ENCODE measurements around the gene ZNF407. TPM values are rescaled to one million over a fixed set of nuclear protein-coding genes. Genes with fewer than 3 reads are reported as not detected.

The ZNF407 gene
- total and polyA plus RNA-seq, 11 donors = 3.8 to 14.7 (median 11.5) TPM

DNA sequence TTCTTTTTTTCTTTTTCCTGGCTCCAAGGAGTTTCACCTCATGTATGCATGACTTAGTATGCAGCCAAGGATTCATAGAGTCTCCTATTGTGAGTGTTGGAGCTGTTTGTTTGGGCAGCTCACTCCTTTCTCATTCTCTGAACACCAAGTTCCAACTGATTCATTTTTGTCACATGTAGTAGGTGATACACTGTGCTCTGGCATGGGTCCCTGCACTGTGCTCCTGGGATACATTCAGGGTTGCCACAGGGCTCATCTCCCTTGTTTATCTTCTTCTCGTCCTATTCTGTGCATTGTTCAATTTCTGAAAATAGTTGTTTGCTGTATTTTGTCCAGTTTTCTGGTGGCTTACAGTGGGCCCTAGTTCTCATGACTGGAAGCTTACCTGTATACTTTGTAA, 96.8 kb downstream of the ZNF407 start:
- Histone ChIP-seq H3K4me1 (peaks cover 0 to 8% (median 0%) of the 10 kb centered on the region in 12 donors), H3K9me3 (no peaks in the 10 kb centered on the region), H3K27me3 (no peaks in the 10 kb centered on the region), H3K4me3 (no peak overlapping the region), H3K36me3 (no peaks in the 10 kb centered on the region), H3K27ac (peak overlapping the region in 1 of 12 donors; percentile 1)
- DNase-seq (peak in 2 of 5 donors; percentile 43 to 51), ATAC-seq (peak; percentile 80 to 93 (median 88))
- WGBS, 4 donors = 50 to 69% (median 61%) methylated on average over 1 of the region's 1 CpG
- intact Hi-C loops (cut with DNase I) = loop anchor here in 1 of 10 donors (10.0 kb wide), 1 partner anchor 110 kb away; no protein-coding TSS in a partner anchor
- no peak for TF ChIP-seq POLR2A (IDR thresholded peaks at IDR 0.05)
- TF ChIP-seq CTCF (IDR thresholded peaks at IDR 0.05) = no peak

DNA sequence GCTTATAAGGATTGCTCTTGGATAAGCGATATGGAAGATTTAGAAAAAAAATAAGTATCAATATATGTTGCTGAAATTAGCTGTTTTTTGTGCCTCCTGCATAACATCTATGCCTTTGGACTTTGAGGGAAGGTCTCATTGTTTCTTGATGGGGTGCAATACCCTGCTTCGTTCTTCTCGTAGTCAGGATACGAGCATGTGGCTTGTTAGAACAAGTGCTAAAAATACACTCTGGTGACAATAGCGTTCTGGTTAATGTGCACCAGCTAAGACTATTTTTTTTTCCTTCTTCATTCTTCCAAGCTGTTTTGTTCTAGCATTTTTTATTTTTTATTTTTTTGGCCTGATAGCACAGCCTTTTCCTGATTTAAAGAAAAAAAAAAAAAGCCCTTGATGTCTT, 97.5 kb downstream of the ZNF407 start:
- DNase-seq = no peak
- WGBS, 4 donors = 63 to 70% (median 66%) methylated on average over 5 of the region's 5 CpGs
- ATAC-seq = peak in 3 of 4 donors; percentile 79 to 86 (median 81)
- intact Hi-C loops (cut with DNase I) = loop anchor here in 1 of 10 donors (10.0 kb wide), 1 partner anchor 110 kb away; no protein-coding TSS in a partner anchor
- Histone ChIP-seq H3K4me3 (no peak overlapping the region), H3K27ac (peak overlapping the region in 1 of 12 donors; percentile 1), H3K4me1 (peaks cover 0 to 8% (median 0%) of the 10 kb centered on the region in 12 donors), H3K9me3 (no peaks in the 10 kb centered on the region), H3K36me3 (no peaks in the 10 kb centered on the region), H3K27me3 (no peaks in the 10 kb centered on the region)
- no peak for TF ChIP-seq POLR2A (IDR thresholded peaks at IDR 0.05)

DNA sequence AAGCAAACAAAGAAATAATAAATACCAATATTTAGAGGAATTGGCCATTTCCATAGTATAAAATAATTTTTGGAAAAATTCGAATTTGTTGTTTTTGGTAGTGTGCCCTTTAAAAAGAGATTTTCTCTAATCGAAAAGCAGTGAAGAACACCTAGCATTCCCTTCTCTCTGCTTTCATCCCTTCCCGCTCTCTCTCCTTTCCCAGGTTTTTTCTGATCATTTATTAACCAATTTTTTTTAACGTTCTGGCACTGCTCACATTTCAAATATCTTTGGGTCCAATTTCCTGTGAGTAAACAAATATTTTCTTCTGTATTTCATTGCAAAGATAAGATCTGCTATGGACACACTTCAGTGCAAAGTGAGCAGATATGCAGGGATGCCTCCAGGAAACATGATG, 101.2 kb downstream of the ZNF407 start:
- Histone ChIP-seq H3K27me3 (no peaks in the 10 kb centered on the region), H3K4me1 (peaks cover 0 to 8% (median 0%) of the 10 kb centered on the region in 12 donors), H3K4me3 (no peak overlapping the region), H3K27ac (no peak overlapping the region), H3K9me3 (no peaks in the 10 kb centered on the region), H3K36me3 (no peaks in the 10 kb centered on the region)
- WGBS, 4 donors = 86 to 90% (median 88%) methylated on average over 4 of the region's 4 CpGs
- no peak for DNase-seq
- ATAC-seq = no peak
- intact Hi-C loops (cut with DNase I) = loop anchor here in 2 of 10 donors (1.0 to 10.0 kb wide), 2 partner anchors 27 to 106 kb away; no protein-coding TSS in a partner anchor
- no peak for TF ChIP-seq CTCF (IDR thresholded peaks at IDR 0.05)
- TF ChIP-seq POLR2A (IDR thresholded peaks at IDR 0.05) = no peak

GRCh38 chr18:74699455-74699854, 101.8 kb downstream of the ZNF407 start:
- ATAC-seq (no peak), DNase-seq (no peak)
- no peaks in the 10 kb centered on the region for H3K27me3 ChIP-seq
- intact Hi-C loops (cut with DNase I) = loop anchor here in 2 of 10 donors (1.0 to 10.0 kb wide), 2 partner anchors 27 to 105 kb away; no protein-coding TSS in a partner anchor
- no peaks in the 10 kb centered on the region for H3K36me3 ChIP-seq
- TF ChIP-seq POLR2A (IDR thresholded peaks at IDR 0.05) (no peak), CTCF (IDR thresholded peaks at IDR 0.05) (no peak)
- 93 to 94% (median 94%) methylated on average over 3 of the region's 3 CpGs for WGBS, 4 donors
- peaks cover 0 to 7% (median 0%) of the 10 kb centered on the region in 12 donors for H3K4me1 ChIP-seq
- H3K9me3 ChIP-seq = no peaks in the 10 kb centered on the region
- H3K27ac ChIP-seq = no peak overlapping the region
- H3K4me3 ChIP-seq = no peak overlapping the region

DNA sequence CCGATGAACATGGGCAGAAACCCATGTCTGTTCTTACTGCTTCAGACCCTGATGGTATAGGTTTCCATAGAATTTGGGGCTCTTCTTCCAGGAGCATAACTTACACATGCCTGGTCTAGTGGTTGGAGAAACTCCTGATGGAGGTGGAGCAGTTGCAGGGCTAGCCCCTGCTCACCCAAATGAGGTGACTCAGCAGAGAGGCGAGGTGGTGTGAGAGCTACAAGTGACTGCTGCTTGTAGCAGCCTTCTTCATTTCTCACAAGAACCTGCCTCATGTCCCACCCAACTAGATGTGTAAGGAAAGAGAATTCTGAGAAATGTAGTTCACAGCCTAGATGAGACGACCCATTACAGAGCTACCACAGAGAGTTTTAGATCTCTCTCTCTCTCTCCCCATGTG, 105.3 kb downstream of the ZNF407 start:
- 65 to 85% (median 68%) methylated on average over 3 of the region's 3 CpGs for WGBS, 4 donors
- no peaks in the 10 kb centered on the region for H3K9me3 ChIP-seq
- intact Hi-C loops (cut with DNase I) = no loop called here

More for the DNA sequence above, 105.3 kb downstream of the ZNF407 start:
- ATAC-seq (no peak), DNase-seq (no peak)
- no peak overlapping the region for H3K27ac ChIP-seq
- no peaks in the 10 kb centered on the region for H3K36me3 ChIP-seq
- H3K4me1 ChIP-seq = no peaks in the 10 kb centered on the region
- no peak overlapping the region for H3K4me3 ChIP-seq
- TF ChIP-seq CTCF (IDR thresholded peaks at IDR 0.05) = no peak
- TF ChIP-seq POLR2A (IDR thresholded peaks at IDR 0.05) = no peak
- H3K27me3 ChIP-seq = no peaks in the 10 kb centered on the region

Measured in heart left ventricle (tissue), 16 donors.